Esophagus mucosa (tissue), 1 donor: ENCODE data around the gene HOXB7. TPM values are rescaled to one million over a fixed set of nuclear protein-coding genes. Genes with fewer than 3 reads are reported as not detected.

ENCODE experiments used
- ATAC-seq: fragments of 200-7000 bp; cut with Tn5 transposase; one replicate; pipeline ENCODE4 v1.9.1; 2020
- total RNA-seq: library from RNA; stranded (reverse); gene quantifications from one replicate; pipeline ENCODE4 v1.2.4, GENCODE V29; 2023
- donor health status: DM: yes; HTN: yes; CAD: no.

Gene HOXB7
- total RNA-seq, 1 donor from 2014 or later = 2.1 TPM

DNA sequence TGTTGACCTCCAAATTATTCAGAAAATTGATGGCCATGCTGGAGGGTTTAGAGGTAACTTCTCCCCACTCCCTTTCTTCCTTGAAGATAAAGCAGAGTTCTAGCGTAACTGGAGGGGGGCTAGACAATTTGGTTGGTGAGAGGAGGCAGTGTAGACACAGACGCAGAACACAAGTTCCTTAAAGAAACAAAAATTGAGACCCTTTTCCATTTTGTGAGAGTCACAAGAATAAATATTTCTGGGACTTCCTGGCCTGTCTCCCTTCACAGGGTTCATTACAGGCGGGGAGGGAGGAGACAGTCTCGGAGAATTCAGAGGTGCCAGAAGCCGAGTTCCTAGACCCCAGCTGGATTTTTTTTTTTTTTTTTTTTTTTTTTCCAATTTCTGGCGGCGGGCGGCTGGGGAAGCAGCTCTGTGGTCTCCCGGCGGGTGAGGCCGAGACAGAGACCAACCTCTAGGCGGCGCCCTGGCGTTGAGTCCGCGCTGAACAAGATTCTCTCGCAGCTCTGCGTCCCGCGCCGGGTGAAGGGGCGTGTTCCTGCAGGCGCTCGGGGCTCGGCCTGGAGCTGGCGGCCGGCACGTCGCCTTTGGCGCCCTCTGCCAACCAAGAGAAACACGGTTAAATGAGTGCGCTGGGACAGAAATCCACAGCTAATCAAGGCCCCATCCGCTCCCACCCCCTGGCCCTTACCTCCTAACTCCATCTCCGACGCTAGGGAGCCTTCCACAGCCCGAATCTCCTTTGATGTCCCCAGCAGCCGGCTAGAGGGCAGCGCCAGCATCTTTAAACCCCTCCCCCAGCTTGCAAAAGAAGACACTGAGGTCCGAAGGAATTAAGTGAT is 25.6 kb upstream of the HOXB7 start:
- ATAC-seq = peak; percentile 61

GRCh38 chr17:48634493-48635208 is 23.8 kb upstream of the HOXB7 start:
- ATAC-seq = no peak

DNA sequence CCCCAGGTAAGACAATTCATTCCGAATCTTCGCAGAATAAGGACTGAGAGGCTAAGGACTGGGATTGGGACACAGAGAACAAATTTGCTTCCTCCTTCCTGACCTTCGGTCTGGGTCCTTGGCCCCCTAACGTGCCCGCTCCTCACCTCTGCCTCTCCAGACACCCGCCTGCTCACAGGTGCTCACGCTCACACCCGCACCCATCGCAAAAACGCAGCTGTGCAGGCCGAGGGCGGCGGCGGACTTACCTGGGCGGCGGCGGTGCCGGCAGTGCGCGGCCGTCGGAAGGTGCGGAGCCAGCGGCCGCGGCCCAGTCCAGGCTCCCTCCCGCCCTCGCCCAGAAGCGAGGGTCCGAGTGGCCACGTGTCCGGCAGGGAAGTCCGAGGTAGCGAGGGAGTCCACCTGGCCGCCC is 22.5 kb upstream of the HOXB7 start:
- no peak for ATAC-seq

DNA sequence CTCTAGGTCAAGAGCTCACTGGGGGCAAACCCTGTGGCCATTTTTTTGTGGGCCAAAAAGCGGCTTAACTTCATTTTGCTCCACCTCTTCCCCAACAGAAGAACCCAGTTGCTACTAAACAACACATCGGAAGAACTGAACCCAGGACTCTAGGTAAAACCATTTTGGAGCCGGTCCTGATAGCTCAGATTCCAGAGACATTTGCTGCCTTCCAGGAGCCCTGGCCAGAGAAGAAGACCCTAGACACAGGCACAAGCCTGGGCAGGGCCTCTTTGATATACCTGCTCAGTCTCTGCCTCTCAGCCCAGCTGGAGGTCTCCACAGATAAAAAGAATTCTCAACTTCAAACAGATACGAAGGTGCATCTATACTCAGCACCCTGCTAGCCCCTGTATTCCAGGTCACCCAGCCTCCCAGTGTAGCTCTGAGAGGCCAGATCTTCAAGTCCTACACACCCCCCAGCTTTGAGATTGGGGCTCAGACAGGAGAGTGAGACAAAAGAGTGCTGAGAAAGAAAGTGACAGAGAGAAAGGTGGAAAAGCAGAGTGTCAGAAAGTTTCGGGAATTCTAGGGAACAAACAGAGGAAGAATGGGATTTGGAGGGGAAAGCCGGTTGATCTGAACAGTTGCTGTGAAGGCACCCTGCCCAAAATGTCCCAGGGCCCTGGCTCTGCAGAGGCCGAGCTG is 21.9 kb upstream of the HOXB7 start:
- ATAC-seq = no peak

DNA sequence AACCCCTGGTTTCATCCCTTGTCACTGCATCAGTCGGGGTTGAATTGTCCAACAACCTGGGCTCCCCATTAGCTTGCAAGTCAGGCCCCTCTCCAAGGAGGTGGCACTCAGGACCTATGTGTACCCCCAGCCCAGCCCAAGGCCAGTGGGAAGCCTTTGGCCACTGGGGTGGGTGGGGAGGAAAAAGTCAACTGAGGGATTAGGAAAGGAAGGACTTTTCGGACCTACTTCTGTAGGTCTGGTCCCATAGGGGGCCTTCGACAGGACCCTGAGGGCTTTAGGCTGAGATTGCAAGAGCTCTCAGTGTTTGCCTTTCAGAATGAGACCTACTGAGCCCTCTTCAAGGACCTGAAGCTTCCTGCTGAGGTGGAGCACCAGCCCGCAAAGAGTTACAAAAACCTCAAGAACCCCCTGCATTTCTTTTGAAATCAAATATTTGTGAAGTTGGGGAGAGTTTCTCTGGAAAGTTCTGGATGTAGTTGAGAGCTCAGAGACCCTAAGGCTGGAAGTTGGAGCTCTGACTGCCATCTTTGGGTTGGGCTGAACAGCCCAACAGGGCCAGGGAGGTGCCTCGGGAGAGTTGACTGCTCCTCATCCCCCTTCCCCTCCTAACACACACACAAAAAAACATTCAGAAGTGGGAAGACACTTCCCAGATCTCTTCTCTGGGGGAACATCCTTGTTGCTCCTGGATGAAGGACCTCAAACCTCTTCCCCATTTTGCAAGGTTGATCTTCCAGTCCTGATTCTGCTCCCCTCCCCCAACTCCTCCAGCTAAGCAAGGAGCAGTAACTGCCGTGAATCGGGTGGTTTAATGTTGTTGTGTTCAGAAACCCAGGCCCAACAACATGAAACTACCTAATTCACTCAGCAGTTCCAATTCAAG is 21.1 kb upstream of the HOXB7 start:
- ATAC-seq = no peak

DNA sequence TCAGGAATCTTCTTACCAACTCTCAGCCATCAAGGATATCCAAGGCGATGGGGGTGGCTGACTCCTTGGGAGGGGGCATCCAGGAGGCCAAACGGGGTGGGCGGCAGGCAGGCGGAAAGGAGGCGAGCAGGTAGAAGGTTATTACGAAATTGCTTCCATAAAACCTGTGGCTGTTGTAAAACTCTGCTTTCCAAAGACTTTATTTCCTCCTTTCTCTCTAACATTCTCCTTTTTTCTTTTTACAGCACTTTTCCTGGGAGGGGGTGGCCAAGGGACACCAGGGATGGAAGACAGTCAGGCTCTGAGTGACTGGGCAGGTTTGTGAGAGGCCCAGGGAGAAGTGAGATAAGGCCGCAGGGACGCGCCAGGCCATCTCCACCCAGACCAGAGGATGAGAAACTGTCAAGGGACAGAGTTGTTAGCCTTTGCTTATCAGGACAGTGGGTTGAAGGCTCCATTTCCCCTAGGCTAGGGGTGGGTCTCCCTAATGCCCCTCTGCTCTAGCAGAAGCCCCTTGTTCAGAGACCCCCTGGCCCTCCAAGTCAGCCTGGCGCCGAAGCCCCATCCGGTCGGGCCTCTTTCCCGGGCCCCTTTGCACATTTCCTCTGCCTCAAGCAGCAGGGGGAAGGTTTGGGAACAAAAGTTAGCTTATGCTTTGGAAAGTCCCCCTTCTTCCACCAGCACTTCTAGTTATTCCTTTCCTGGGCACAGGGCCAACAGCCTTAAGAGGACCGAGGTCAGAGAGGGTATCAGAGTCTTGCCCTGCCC is 20.3 kb upstream of the HOXB7 start:
- ATAC-seq = no peak

GRCh38 chr17:48630009-48630924 is 19.4 kb upstream of the HOXB7 start:
- no peak for ATAC-seq

DNA sequence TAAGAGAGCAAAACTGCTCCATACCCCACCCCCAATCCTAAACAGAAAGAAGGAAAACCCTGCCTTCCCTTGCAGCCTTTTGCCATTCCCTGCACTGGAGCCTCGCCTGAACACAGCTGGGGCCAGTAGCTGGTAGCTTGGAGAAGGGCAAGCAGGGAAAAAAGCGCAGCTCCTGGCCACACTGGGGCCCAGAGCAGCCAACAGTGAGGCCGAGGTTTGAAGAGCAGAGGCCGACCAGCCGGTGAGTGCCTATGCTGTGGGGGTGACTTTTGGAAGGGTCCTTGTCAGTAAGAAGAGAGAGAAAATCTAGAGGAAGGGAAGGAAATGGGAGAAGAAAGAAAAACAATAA is 18.6 kb upstream of the HOXB7 start:
- ATAC-seq = no peak

DNA sequence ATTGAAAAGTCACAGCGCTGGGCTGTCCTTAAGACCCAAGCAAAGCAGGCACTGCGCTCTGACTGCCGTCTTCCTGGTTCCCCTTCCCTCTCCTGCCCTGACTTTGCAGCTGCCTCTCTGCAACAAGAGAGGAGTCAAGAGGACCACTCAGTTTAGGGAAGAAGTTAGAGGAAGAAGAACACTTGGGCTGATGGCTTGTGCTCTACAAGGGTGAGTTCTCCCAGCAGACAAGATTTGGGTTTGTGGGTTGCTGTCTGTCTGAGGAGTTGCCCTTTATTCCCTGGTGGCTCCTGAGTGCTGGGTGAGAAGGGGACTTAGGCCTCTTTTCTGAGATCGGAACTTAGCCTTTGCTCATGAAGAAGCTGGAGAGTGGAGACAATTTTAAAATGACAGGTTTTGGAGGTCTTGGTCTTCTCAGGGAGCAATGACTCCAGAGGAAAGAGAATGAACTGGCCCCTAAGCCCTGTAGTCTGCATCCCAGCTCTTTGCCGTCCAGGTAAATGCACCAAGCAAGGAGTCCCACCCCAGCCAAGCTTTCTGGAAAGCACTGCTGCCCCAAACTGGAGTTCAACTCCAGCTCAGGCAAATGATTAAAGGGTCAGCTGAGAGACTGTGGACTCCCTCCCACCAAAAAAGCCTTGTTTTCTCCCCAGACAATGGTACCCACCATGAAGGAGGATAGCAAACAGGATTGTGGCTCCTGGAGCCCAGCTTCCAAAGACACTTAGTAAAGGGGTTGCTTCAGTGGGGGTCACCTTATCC is 18.0 kb upstream of the HOXB7 start:
- ATAC-seq = no peak

DNA sequence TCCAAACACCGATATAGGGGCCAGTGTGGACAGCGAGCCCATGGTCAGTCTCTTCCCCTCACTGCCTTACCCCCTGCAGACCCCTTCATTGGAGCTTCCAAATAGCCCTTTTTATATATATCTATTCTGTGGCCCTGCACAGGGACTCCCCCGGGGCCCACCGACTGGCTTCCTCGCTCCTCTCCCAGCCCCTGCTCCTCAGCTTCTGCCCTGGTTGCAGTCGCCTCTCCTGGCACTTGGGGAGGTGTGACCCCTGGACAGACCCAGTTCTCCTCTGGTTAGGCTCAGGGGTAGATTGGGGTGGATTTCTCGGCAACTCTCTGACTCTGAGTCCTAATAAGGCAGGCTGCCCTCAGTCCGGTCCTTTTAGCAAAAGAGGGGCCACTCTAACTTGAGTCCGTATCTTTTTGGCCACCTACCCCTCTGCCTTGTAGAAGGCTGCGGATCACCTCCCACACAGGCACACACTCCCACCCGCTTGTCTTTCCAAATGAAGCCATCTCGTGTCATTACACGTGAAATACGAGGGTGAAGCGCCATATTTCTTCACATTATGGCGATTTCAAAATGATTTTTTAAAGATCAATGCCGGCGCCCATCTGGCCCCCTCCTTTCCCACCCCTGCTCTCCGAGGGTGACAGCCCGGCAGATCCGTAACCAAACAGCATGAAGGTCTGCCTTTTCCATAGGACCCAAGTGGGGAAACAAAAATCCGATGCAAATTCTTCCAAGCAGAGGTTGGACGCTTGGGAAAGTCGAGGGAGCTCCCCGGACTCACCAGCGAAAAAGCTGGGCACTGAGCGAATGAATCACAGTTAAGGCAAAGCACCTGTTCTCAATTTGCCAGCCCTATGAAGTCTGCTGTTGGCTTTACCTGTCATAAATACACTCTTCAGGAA is 17.1 kb upstream of the HOXB7 start:
- no peak for ATAC-seq

DNA sequence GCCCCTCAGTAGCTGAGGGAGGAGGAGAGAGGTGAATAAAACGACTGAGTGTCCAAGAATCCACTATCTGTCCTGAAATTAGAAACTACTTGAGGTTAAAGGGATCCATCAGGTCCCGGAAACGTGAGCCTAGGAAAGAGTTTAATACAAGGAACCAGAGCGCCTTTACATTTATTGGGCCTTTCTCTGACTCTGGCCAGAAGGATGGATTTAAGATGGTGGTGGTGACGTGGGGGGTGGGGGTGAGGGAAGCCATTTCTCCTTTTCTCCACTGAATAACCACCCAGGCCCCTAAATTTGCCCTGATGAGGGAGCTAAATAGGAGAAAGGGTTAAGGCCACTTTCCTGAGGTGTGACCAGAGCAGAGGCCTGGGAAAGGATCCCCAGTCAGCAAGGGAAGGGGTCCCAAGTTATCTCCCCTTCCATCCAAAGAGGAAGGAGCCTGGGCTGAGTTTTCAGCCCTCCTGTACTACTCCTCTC is 16.3 kb upstream of the HOXB7 start:
- ATAC-seq = no peak

DNA sequence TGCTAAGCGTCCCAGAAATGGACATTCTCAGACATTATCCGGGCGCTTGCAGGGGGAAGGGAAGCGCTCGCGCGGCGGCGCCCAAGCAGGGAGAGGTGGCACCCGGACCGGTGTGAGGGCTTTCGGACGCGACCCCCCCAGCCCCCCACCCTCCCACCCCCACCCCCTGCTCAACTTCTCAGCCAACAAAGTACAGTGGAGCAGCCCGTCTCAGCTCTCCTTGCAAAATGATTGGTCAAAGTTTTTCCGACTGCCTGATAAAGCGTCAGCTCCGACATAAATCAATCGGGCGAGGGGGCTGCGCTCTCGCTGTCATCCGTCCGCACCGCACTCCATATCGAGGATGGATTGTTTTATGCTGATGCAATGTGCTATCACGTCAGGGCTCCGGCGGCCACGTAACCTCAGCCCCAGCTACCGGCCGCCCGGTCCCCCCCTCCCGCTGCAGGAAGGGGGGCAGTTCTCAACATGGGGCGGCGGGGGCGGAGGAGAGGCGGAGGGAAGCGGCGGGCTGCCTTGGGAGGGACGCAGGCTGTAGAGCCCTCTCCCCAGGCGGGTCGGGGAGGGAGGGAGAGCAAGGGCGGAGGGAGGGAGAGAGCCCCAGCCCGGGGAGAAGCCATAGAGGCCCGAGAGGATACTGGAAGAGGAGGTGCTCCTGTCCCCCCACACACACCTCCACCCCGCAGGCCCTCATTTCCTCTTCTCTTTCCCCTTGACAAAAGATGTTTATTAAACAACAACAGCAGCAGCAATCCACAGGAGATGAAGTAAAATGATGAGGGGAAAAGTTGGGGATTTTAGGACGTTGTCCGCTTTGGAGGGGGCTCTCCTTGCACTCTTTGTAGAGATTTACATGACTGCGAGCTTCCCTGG is 15.7 kb upstream of the HOXB7 start, which contains the start of gene HOXB9:
Gene HOXB9 (minus strand): TSS at position 114 of the 873 bp plus-strand sequence. CDS start 89 bp downstream, at position 25.
- no peak for ATAC-seq

GRCh38 chr17:48625495-48626244 is 14.9 kb upstream of the HOXB7 start:
- ATAC-seq = peak; percentile 68

- ATAC-seq = peak; percentile 19
These were observed 14.0 kb upstream of the HOXB7 start for GRCh38 chr17:48624544-48625494.

DNA sequence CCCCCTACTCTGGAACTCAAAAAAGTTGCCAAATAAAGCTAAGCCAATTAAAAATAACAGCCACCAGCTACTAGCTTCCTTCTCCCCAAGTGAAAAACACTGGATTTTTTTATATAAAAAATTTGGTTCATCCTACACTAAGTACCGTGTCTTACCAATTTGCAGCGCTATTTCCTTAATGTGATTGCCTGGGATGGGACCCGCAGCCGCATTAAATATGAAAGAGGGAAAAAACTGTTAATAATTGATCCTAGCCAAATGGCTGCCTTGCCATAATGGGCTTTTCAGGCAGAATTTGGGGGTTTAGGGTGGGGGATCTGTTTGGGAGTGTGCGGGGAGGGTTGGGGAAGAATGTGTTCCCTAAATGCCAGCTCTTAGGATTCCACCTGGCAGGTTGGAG is 13.3 kb upstream of the HOXB7 start:
- ATAC-seq = no peak
